ENCODE data around the gene THBS4. TPM values are rescaled to one million over a fixed set of nuclear protein-coding genes. Genes with fewer than 3 reads are reported as not detected.

The THBS4 gene
- 3.3 TPM for polyA plus RNA-seq
- long read RNA-seq, donor 1 = 0 reads
- long read RNA-seq, donor 2 = 0 reads
- long read RNA-seq, donor 3, partial matches to known transcripts = 0 of 1 reads
- long read RNA-seq, donor 3, other reads (novel, unspliced or antisense) = 0 of 1 reads
- long read RNA-seq, donor 4 = 0 reads
- long read RNA-seq, donor 5 = 0 reads
- long read RNA-seq, donor 6, partial matches to known transcripts = 5 of 14 reads
- long read RNA-seq, donor 6, other reads (novel, unspliced or antisense) = 9 of 14 reads
- long read RNA-seq, donor 7 = 0 reads
- long read RNA-seq, donor 8 = 0 reads
- long read RNA-seq, donor 9 = 0 reads
- long read RNA-seq, donor 10 = 0 reads
- long read RNA-seq, donor 11 = 0 reads

- no peak within 1 kb of the TSS for H3K4me3 ChIP-seq (ENCODE audit: low read length)
- H3K27ac ChIP-seq (ENCODE audit: low read length) = no peak within 1 kb of the TSS
- H3K4me1 ChIP-seq (ENCODE audit: control insufficient read depth, insufficient read depth, low read length) = peaks cover 4% of the 10 kb centered on the region
- peak in 1 of 2 donors; percentile 24 for DNase-seq
- 50% methylated on average over 2 of the region's 76 CpGs for WGBS (ENCODE audit: insufficient coverage, low lambda C conversion rate)
- peaks cover 49% of the 10 kb centered on the region for H3K27me3 ChIP-seq (ENCODE audit: control insufficient read depth, insufficient read depth, low read length)
- no peaks in the 10 kb centered on the region for H3K9me3 ChIP-seq (ENCODE audit: control insufficient read depth, low read depth, low read length)
- H3K36me3 ChIP-seq (ENCODE audit: control insufficient read depth, insufficient read depth, low read length) = no peaks in the 10 kb centered on the region
Observed at GRCh38 chr5:80034962-80035821, at the start of gene THBS4. Gene THBS4, plus strand, starts transcription at chr5:80035348. Its CDS starts 190 bp downstream, at chr5:80035538.

GRCh38 chr5:79986260-79986659 is 48.9 kb upstream of the THBS4 start:
- no peaks in the 10 kb centered on the region for H3K27me3 ChIP-seq (ENCODE audit: control insufficient read depth, insufficient read depth, low read length)
- no peak overlapping the region for H3K27ac ChIP-seq (ENCODE audit: low read length)
- H3K9me3 ChIP-seq (ENCODE audit: control insufficient read depth, low read depth, low read length) = no peaks in the 10 kb centered on the region
- no peak for DNase-seq
- peaks cover 46% of the 10 kb centered on the region for H3K36me3 ChIP-seq (ENCODE audit: control insufficient read depth, insufficient read depth, low read length)
- no peaks in the 10 kb centered on the region for H3K4me1 ChIP-seq (ENCODE audit: control insufficient read depth, insufficient read depth, low read length)
- no peak overlapping the region for H3K4me3 ChIP-seq (ENCODE audit: low read length)

- H3K27ac ChIP-seq (ENCODE audit: low read length) = no peak overlapping the region
- peaks cover under 1% of the 10 kb centered on the region for H3K27me3 ChIP-seq (ENCODE audit: control insufficient read depth, insufficient read depth, low read length)
- 20% methylated on average over 1 of the region's 6 CpGs for WGBS (ENCODE audit: insufficient coverage, low lambda C conversion rate)
- no peaks in the 10 kb centered on the region for H3K4me1 ChIP-seq (ENCODE audit: control insufficient read depth, insufficient read depth, low read length)
- peak overlapping the region; percentile 73 for H3K4me3 ChIP-seq (ENCODE audit: low read length)
- H3K36me3 ChIP-seq (ENCODE audit: control insufficient read depth, insufficient read depth, low read length) = peaks cover 28% of the 10 kb centered on the region
- DNase-seq = no peak
- no peaks in the 10 kb centered on the region for H3K9me3 ChIP-seq (ENCODE audit: control insufficient read depth, low read depth, low read length)
Observed at GRCh38 chr5:79990205-79990597, 44.9 kb upstream of the THBS4 start.

GRCh38 chr5:79990598-79991507 is 44.3 kb upstream of the THBS4 start, which contains the start of gene MTX3:
Gene MTX3, minus strand, starts transcription at chr5:79991262. Its CDS starts 24 bp downstream, at chr5:79991238.
- Histone ChIP-seq H3K36me3 (ENCODE audit: control insufficient read depth, insufficient read depth, low read length) (peaks cover 21% of the 10 kb centered on the region), H3K27me3 (ENCODE audit: control insufficient read depth, insufficient read depth, low read length) (peaks cover 5% of the 10 kb centered on the region), H3K4me1 (ENCODE audit: control insufficient read depth, insufficient read depth, low read length) (no peaks in the 10 kb centered on the region), H3K4me3 (ENCODE audit: low read length) (peak within 1 kb of the TSS; percentile 73), H3K27ac (ENCODE audit: low read length) (peak within 1 kb of the TSS; percentile 55), H3K9me3 (ENCODE audit: control insufficient read depth, low read depth, low read length) (no peaks in the 10 kb centered on the region)
- peak; percentile 72 to 86 for DNase-seq
- WGBS (ENCODE audit: insufficient coverage, low lambda C conversion rate) = 5% methylated on average over 4 of the region's 50 CpGs

- no CpG with 5 or more reads among the region's 2 CpGs for WGBS (ENCODE audit: insufficient coverage, low lambda C conversion rate)
- H3K4me3 ChIP-seq (ENCODE audit: low read length) = no peak overlapping the region
- no peak overlapping the region for H3K27ac ChIP-seq (ENCODE audit: low read length)
- DNase-seq = no peak
- H3K36me3 ChIP-seq (ENCODE audit: control insufficient read depth, insufficient read depth, low read length) = peaks cover 4% of the 10 kb centered on the region
- peaks cover 5% of the 10 kb centered on the region for H3K27me3 ChIP-seq (ENCODE audit: control insufficient read depth, insufficient read depth, low read length)
- no peaks in the 10 kb centered on the region for H3K9me3 ChIP-seq (ENCODE audit: control insufficient read depth, low read depth, low read length)
- no peaks in the 10 kb centered on the region for H3K4me1 ChIP-seq (ENCODE audit: control insufficient read depth, insufficient read depth, low read length)
Observed at GRCh38 chr5:79992891-79993657, 42.1 kb upstream of the THBS4 start.

GRCh38 chr5:79999722-80000121 is 35.4 kb upstream of the THBS4 start:
- H3K4me3 ChIP-seq (ENCODE audit: low read length) = no peak overlapping the region
- no peaks in the 10 kb centered on the region for H3K4me1 ChIP-seq (ENCODE audit: control insufficient read depth, insufficient read depth, low read length)
- H3K27ac ChIP-seq (ENCODE audit: low read length) = no peak overlapping the region
- H3K9me3 ChIP-seq (ENCODE audit: control insufficient read depth, low read depth, low read length) = no peaks in the 10 kb centered on the region
- 100% methylated on average over 1 of the region's 1 CpG for WGBS (ENCODE audit: insufficient coverage, low lambda C conversion rate)
- H3K27me3 ChIP-seq (ENCODE audit: control insufficient read depth, insufficient read depth, low read length) = peaks cover 5% of the 10 kb centered on the region
- DNase-seq = no peak
- no peaks in the 10 kb centered on the region for H3K36me3 ChIP-seq (ENCODE audit: control insufficient read depth, insufficient read depth, low read length)

- Histone ChIP-seq H3K36me3 (ENCODE audit: control insufficient read depth, insufficient read depth, low read length) (no peaks in the 10 kb centered on the region), H3K27me3 (ENCODE audit: control insufficient read depth, insufficient read depth, low read length) (no peaks in the 10 kb centered on the region), H3K4me3 (ENCODE audit: low read length) (no peak overlapping the region), H3K9me3 (ENCODE audit: control insufficient read depth, low read depth, low read length) (no peaks in the 10 kb centered on the region), H3K27ac (ENCODE audit: low read length) (no peak overlapping the region), H3K4me1 (ENCODE audit: control insufficient read depth, insufficient read depth, low read length) (no peaks in the 10 kb centered on the region)
- no peak for DNase-seq
- WGBS (ENCODE audit: insufficient coverage, low lambda C conversion rate) = 89% methylated on average over 1 of the region's 1 CpG
Observed at GRCh38 chr5:80002677-80003076, 32.5 kb upstream of the THBS4 start.

- Histone ChIP-seq H3K27me3 (ENCODE audit: control insufficient read depth, insufficient read depth, low read length) (no peaks in the 10 kb centered on the region), H3K4me3 (ENCODE audit: low read length) (no peak overlapping the region), H3K36me3 (ENCODE audit: control insufficient read depth, insufficient read depth, low read length) (no peaks in the 10 kb centered on the region), H3K9me3 (ENCODE audit: control insufficient read depth, low read depth, low read length) (no peaks in the 10 kb centered on the region), H3K4me1 (ENCODE audit: control insufficient read depth, insufficient read depth, low read length) (no peaks in the 10 kb centered on the region), H3K27ac (ENCODE audit: low read length) (no peak overlapping the region)
- no peak for DNase-seq
- WGBS (ENCODE audit: insufficient coverage, low lambda C conversion rate) = no CpG with 5 or more reads among the region's 4 CpGs
Observed at GRCh38 chr5:80008995-80009765, 26.0 kb upstream of the THBS4 start.

- no peaks in the 10 kb centered on the region for H3K9me3 ChIP-seq (ENCODE audit: control insufficient read depth, low read depth, low read length)
- no peaks in the 10 kb centered on the region for H3K4me1 ChIP-seq (ENCODE audit: control insufficient read depth, insufficient read depth, low read length)
- WGBS (ENCODE audit: insufficient coverage, low lambda C conversion rate) = no CpG with 5 or more reads among the region's 5 CpGs
- no peak overlapping the region for H3K27ac ChIP-seq (ENCODE audit: low read length)
- no peaks in the 10 kb centered on the region for H3K36me3 ChIP-seq (ENCODE audit: control insufficient read depth, insufficient read depth, low read length)
- H3K4me3 ChIP-seq (ENCODE audit: low read length) = no peak overlapping the region
- H3K27me3 ChIP-seq (ENCODE audit: control insufficient read depth, insufficient read depth, low read length) = no peaks in the 10 kb centered on the region
- no peak for DNase-seq
Observed at GRCh38 chr5:80010754-80011392, 24.3 kb upstream of the THBS4 start.
